ENCODE data around the gene CNTNAP2. TPM values are rescaled to one million over a fixed set of nuclear protein-coding genes. Genes with fewer than 3 reads are reported as not detected.
A peak's percentile ranks its signal among the peaks of the same experiment; 100 is the strongest.
"Not testable (repeated sequence)": the region's sequence is repeated elsewhere in the genome, so short reads cannot be mapped to it uniquely, and the experiment has no call there.

Gene CNTNAP2
- polyA plus RNA-seq, 1 donor, result 6.1 TPM

DNA sequence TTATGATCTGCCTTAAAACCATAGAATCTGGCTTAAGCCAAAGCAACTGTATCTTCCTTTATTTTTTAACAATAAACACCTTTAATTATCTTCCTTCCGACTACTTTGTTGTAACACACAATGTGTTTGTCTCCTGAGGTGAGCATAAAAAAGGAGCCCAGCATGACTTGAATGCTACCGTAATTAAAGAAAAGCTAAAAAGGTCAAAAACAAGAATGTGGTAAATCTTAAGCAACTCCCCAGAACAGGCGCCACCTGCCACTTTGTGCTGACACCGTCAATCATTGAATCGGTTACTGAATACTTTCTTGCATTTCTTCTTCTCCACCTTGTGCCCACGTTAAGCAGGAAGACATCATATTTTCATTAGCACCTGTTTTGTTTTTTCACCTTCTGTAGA, 1904.1 kb downstream of the CNTNAP2 start:
- no peak for DNase-seq (ENCODE audit: low read depth)

DNA sequence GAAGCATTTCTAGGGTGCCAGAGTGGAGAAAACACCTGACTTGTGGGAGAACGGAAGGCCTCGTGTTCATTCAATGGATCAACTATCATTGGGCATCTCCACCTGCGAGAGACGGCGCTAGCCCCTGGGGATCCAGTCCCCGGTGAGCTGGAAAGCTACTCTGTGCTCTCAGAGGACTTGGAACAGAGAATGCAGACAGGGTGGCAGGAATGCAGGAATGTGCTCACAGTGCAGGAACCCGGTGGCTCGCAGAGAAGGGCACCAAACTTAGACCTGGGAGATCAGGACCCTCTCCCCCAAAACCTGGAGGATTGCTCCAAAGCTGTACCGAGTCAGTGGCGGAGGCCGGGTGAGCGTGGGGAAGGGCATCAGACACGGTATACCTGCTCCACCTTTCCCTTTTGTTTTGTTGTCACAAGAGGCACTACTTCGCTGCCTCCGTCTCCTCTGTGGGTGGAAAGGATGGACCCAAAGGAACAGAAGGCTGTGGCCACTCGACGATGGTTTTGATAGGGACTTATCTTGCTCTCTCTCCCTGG, 1905.0 kb downstream of the CNTNAP2 start:
- DNase-seq (ENCODE audit: low read depth), result no peak

DNA sequence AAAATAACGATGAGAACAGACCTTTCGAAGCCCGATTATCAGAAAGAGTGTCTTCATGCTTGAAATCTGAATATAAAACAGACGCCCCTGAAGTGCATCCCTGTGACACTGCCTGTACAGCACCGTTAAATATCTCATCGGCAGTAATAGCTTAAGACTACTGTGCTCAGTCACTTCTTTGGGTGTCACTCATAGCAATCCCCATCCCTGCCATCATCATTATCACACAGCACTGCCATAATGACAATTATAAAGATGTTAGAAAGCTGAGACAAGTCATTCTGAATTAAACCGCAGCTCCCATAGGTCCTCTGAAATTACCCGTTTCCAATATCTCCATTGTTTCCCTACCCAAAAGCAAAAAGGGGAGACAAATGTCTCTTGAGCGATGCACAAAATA, 1906.2 kb downstream of the CNTNAP2 start:
- no peak for DNase-seq (ENCODE audit: low read depth)

DNA sequence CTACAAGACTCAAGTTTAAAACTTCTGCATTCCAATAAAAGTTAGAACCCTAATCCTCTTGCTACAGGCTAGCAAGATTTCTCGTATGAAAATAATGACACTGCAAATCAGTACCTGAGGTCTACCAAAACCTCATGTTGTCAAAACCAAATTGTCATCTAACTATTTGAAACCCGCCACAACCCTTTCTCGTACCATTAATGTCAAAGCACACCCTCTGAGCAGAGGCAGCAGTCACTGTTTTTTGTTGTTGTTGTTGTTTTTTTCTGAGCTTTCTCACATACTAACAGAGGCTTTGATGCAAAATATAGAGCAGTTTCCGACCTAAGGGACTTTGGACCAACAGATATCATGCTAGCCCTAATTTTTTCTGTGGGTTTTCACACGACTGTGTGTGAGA, 1910.1 kb downstream of the CNTNAP2 start:
- no peak for DNase-seq (ENCODE audit: low read depth)

DNA sequence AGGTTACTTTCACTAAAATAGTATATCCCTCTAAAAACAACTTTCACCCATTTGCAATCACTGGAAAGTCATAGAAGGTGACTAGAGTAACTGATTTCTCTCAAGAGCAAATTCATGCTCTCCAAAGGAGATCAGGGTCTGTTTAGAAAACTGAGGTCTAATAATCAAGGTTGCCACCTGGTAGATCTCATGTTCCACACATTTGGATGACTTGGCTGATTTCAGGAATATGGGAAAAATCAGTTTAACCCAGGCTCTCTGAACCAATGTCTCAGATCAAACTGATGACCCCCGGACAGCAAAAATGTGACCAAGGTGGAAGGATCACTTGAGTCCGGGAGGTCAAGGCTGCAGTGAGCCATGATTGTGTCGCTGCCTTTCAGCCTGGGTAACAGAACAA, 1911.6 kb downstream of the CNTNAP2 start:
- no peak for DNase-seq (ENCODE audit: low read depth)

DNA sequence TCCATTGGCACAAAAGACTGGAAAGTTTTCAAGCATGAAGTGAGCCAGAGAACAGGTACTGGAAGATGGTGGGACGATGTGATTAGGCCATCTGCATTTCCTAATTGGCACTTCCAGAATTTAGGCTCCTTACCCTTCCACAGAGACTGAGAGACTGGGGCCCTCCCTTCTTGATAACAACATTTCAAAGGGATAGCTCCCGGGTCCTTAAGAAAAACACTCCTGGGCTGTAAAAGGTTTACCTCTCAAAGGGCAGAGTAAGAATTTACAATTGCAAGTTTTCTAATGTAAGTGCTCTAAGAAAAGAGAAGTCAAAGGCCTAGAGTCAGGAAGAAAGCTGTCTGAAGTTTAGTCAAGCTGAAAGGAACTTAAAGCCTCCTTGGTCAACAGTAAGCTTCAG, 1914.4 kb downstream of the CNTNAP2 start:
- DNase-seq (ENCODE audit: low read depth), result no peak

DNA sequence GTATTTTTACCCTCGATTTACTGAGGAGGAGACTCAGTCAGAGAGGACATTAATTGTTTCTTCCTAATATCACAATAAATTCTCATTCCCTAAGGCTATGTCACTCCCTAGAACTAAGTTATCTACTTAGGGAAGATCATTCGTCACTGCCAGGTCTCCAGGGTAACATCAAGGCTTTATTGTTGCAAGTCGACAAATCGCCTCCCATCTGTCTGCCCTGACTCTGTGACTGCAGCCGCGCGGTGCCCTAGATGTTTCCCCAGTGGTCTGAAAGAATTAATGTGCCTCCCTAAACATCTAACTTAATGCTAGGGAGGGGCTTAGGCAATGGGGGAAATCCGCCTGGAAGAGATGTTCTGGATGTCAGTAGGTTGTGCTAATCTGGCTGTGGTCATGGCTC, 1915.2 kb downstream of the CNTNAP2 start:
- no peak for DNase-seq (ENCODE audit: low read depth)

DNA sequence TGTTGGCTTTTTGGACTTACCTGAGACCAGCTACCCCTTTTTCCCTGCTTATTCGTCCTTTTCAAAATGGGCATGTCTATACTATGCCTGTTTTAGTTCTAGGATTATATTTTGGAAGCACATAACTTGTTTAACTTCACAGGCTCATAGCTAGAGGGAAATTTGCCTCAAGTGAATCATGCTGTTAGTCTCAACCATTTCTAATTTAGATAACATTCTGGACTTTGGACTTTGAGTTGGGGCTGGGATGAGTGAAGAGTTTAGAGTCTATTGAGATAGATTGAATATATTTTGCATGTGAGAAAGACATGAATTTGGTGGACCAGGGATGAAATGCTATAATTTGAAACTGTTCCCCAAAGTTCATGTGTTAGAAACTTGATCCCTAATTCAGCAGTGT, 1919.3 kb downstream of the CNTNAP2 start:
- DNase-seq (ENCODE audit: low read depth), result no peak

DNA sequence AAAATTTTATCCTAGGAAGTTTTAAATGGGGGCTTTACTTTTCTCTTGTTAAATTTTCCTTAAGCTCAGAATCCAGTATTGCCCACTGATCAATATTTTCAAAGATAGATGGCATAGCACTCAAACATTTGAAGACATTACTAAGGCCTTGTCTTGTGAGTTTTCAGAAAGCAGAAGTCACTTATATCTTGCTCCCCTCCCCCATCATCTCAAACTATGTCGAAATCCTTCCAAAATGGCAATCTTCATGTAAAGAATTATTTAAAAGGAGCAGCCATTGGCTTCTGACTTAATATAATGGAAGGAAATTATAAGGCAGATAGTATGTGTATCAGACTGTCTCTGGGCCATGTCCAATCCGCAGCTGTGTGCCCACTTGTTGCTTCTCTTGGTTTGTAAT, 1920.4 kb downstream of the CNTNAP2 start:
- no peak for DNase-seq (ENCODE audit: low read depth)

DNA sequence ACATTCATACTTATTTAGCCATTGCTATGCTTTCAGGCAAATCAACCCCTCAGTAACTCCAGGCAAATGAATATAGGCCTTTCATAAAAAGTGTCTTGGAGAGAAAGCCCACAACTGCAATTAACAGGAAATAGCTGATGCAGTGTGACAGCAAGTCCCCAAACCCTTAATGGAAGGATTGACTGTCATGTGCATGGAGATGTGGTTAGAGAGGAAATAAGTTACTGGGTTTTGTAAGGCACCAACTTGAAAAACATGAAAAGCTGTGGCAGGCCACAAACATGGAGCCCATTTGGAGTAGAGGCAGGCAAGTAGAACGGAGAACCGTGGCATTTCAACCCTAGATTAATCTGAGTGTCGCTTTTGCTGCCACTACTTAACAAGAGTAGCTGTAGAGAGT, 1924.6 kb downstream of the CNTNAP2 start:
- DNase-seq (ENCODE audit: low read depth), result no peak

DNA sequence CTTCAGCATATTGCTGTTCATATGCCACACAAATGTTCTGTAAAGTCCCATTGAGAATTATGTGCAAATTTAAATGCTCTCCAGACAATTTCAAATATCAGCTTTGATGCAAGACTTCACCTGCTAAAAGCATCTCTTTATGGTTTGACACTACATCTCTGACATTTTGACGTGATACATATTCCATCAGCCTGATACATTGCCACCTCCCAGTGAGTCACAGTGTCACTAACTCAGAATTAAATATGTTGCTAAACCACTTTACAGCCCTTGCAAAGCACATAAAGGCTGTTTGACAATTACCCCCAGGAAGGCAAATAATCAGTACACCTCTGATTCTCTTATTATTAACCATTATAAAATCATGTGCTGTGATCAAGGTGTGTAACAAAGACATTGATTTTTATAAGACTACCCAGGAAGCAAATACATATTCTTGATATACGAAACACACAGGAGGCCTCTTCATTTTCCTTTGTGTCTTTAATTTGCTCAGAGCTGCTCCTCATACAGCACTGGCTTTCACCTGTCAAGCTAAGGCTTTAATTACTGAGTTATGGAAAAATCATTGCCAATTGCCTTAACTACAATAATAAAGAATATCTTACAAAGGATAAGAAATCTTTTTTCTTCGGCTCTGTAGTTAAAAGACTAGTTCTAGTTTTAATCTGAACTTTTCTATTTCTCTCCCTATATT, 1926.5 kb downstream of the CNTNAP2 start:
- DNase-seq (ENCODE audit: low read depth), result no peak

DNA sequence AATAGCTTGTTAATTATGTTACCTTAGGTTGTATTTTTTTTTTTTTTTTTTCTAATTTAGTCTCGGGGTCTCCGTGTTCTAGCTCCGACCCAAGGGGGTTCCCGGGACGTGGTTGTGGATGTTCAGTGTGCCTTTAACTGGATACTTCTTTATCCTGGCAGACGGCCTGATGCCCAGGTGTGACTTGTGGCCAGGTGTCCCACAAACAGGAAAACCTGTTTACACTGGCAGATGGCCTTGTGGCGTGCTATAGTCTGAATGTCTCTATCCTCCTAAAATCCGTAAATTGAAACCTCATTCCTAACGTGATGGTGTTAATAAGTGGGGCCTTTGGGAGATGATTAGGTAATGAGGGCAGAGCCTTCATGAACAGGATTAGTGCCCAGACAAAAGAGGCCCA, 1927.6 kb downstream of the CNTNAP2 start:
- no peak for DNase-seq (ENCODE audit: low read depth)

DNA sequence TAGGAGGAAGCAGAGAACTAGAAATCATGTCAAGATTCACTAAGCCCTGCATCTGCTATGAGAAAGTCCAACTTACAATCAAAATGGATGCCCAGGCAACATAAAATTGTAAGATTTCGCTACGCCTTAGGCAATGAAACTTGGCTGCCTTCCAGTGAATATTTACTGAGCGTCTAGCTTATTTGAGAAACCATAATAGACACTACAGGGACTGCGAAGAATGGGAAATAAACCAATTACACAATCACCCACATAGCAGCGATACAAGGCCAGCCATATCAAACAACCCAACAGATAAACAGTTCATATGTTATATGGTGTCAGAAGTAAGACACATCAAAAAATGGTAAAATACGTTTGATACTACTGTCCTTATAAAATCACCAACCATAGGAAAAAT, 1928.9 kb downstream of the CNTNAP2 start:
- no peak for DNase-seq (ENCODE audit: low read depth)

DNA sequence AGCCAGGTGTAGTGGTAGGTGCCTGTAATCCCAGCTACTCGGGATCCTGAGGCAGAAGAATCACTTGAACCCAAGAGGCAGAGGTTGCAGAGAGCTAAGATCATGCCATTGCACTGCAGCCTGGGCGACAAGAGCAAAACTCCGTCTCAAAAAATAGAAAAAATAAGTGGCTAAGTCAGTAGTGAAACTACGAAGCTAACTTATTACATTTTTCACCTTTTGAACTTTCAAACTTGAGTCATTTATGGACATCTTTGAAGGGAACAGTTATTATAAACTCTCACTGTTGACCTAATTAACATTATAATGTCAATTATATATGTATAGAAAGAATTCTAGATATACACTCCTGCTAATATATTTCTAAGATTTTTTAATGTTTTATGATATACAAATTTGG, 1932.5 kb downstream of the CNTNAP2 start:
- DNase-seq (ENCODE audit: low read depth), result no peak

DNA sequence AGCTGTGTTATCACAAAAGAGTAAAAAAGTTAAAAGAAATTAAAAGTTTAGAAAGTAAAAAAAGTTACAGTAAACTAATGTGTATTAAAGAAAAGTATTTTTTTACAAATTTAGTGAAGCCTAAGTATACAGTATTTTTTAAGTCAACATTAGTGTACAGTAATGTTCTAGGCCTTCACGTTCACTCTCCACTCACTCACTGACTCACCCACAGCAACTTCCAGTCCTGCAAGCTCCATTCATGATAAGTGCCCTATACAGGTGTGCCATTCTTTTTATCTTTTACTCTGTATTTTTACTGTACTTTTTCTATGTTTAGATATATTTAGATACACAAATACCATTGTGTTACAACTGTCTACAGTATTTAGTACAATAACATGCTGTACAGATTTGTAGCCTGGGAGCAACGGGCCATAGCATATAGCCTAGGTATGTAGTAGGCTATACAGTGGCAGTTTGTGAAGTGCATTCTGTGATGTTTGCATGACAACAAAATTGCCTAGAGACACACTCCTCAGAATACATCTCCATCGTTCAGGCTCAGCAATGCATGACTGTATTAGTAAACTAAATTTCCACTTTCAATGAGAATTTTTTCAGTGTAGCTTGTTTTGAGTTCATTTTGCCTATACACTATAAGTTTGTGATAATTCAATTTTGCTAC, 1934.0 kb downstream of the CNTNAP2 start:
- DNase-seq (ENCODE audit: low read depth), result no peak

DNA sequence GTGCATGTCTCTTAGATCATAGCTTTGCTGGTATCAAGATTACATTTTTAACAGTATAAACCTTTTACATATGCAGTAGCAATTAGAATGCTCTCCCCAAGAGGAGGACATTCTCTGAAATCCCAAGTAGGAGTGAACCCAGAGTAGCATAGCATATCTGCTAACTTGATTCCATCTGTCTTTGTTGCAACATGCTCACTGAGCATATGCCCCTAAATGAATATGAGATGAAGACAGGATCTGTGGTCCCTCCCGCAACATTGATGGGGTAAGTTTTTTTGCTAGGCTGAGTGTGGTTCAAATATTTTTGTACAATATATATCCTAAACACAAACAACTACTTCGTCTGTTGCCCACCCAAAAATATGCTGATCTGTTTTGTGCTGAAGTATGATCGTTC, 1939.8 kb downstream of the CNTNAP2 start:
- no peak for DNase-seq (ENCODE audit: low read depth)

DNA sequence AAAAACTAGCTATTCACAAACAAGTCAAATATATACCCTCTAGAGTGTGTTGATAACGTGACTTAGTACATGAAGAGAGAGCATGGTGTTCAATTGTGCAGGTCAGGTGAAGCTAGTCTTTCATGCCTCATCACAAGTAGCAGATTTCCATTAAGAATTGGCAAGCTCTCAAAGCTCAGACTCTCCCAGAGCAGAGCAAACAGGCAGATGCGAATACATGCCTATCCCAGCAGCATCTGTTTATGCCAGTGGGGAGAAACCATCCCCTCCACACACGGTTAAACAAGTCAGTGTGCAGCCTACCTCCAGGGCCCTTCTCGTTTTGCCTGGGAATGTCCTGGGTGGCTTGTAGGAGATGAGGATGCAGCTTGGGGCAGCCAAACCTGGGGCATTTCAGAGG, 1941.5 kb downstream of the CNTNAP2 start:
- DNase-seq (ENCODE audit: low read depth), result no peak

DNA sequence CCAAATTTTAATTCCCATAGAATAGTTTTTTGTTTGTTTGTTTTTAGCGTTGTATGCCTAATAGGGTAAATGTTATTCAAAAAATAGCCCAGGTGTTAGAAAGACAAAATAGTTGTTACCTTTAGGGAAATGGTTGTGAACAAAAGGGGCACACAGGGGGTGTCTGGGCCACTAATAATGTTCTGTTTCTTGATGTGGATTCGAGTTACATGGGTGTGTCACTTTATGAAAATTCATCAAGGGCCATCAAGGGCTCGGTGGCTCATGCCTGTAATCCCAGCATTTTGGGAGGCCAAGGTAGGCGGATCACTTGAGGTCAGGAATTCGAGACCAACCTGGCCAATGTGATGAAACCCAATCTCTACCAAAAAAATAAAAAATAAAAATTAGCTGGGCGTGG, 1942.2 kb downstream of the CNTNAP2 start:
- DNase-seq (ENCODE audit: low read depth), result no peak

DNA sequence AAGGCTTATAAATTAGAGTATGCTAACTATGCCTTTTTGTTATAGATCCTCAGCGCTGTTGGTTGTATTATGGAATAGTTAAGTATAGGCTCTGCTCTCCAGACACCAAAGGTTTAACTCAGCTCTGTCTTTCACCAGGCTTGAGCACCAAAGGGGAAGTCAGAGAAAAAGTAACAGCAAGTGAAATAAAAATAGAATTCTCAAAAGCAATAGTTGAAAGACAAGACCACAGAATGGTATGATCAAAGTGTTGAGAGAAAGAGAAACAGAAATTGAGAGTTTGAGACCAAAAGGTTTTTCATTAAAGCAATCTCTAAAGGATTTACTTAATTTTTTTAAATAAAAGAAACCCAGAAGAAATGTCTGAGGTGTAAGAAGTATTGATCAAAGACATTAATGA, 1944.1 kb downstream of the CNTNAP2 start:
- DNase-seq (ENCODE audit: low read depth), result no peak

DNA sequence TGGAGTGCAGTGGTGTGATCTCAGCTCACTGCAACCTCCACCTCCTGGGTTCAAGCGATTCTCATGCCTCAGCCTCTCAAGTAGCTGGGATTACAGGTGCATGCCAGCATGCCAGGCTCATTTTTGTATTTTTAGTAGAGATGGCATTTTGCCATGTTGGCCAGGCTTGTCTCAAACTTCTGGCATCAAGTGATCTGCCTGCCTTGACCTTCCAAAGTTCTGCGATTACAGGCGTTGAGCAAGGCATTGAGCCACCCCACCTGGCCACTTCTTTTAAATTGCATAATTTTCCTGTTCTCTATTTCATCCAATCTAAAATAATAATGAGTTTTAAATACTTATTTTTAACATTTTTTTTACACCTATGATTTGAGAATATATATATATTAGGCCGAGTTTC, 1961.5 kb downstream of the CNTNAP2 start:
- not testable (repeated sequence) for DNase-seq (ENCODE audit: low read depth)

DNA sequence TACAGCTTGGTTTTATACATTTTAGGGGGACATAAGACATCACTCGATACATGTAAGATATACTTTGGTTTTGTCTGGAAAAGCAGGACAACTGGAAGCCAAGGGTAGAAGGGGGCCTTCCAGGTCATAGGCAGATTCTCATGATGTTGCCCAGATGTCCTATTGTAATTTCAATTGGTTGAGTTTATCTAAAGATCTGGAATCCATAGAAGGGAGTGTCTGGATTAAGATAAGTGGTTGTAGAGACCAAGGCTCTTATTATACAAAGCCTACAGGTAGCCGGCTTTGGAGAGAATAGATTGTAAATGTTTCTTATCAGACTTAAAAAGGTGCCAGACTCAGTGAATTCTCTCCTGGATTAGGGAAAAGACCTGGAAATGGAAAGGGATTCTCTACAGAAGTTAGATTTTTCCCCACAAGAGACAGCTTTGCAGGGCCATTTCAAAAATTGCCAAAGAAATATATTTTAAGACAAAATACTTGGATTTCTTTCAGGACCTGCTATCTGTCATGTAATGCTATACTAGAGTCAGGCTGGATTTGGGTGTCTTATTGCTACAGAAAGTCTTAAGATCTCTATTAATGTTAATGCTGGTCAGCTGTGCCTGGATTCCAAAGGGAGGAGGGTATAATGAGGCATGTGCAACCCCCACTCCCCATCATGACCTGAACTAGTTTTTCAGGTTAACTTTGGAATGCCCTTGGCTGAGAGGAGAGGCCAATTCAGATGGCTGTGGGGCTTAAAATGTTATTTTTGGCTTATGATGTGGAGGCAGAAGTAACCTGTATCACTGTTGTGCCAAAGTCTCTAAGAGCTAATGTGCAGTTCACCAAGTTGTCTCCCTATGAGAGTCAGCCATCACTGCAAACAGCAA, 1962.8 kb downstream of the CNTNAP2 start:
- DNase-seq (ENCODE audit: low read depth), result no peak

DNA sequence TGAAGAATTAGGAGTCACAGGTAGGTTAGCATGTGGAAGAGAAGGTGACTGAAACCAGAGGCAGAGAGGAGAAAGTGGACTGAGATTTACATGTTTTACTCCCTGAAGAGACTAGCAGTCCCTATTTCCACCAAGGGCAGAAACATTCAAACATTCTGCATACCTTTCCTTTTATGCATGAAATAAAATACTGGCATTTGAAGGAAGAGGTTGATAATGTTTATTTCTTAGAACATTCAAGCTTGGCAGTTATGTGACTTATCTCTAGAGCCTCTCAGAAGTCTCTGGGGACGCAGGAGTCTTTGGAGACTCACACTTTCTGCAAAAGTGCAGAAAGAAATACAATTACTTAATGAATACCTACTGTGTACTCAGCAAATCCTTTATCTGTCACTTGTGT, 1966.8 kb downstream of the CNTNAP2 start:
- no peak for DNase-seq (ENCODE audit: low read depth)

DNA sequence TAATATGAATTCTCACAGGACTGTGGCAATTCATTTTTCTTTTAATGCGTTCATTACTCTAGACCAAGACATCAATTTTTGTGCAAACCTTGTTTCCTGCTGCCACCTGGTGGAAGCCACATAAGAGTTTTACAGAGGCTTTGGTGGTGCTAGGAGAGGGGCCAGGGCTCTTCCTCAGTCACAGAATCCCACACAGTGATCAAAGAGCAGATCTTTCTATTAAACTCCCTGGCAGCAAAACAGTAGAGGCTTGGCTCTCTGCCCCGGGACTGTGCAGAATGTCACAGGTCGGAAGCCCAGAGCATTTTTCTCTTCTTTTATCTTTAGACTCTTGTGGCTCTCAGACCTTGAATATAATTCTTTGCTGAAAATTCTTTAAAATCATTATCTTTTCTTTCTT, 1967.5 kb downstream of the CNTNAP2 start:
- DNase-seq (ENCODE audit: low read depth), result peak; percentile 69
